22Rv1 (cell line): ENCODE results near the gene ANKRD6.

Source experiments
- ZFX ChIP-seq: fragments of 450-650 bp; IDR thresholded peaks from 2 replicates; pipeline ENCODE4 v1.6.1; 2017; ENCODE audit warnings: antibody characterized with exemption, borderline replicate concordance
- TF ChIP-seq, protein P1 (sequence below): fragments of 450-650 bp; IDR thresholded peaks from 2 replicates; pipeline ENCODE4 v1.5.1; 2017; ENCODE audit warnings: mild to moderate bottlenecking

GRCh38 chr6:89485320-89485719 is 52.4 kb downstream of the ANKRD6 start:
- TF ChIP-seq, protein P1, sequence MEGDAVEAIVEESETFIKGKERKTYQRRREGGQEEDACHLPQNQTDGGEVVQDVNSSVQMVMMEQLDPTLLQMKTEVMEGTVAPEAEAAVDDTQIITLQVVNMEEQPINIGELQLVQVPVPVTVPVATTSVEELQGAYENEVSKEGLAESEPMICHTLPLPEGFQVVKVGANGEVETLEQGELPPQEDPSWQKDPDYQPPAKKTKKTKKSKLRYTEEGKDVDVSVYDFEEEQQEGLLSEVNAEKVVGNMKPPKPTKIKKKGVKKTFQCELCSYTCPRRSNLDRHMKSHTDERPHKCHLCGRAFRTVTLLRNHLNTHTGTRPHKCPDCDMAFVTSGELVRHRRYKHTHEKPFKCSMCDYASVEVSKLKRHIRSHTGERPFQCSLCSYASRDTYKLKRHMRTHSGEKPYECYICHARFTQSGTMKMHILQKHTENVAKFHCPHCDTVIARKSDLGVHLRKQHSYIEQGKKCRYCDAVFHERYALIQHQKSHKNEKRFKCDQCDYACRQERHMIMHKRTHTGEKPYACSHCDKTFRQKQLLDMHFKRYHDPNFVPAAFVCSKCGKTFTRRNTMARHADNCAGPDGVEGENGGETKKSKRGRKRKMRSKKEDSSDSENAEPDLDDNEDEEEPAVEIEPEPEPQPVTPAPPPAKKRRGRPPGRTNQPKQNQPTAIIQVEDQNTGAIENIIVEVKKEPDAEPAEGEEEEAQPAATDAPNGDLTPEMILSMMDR = no peak
- TF ChIP-seq ZFX = no peak
